Measurements from ENCODE around the gene PLA2G2C. TPM values are rescaled to one million over a fixed set of nuclear protein-coding genes. Genes with fewer than 3 reads are reported as not detected.

The PLA2G2C gene
- total RNA-seq, 2 experiments from 2014 or later, result not detected

DNA sequence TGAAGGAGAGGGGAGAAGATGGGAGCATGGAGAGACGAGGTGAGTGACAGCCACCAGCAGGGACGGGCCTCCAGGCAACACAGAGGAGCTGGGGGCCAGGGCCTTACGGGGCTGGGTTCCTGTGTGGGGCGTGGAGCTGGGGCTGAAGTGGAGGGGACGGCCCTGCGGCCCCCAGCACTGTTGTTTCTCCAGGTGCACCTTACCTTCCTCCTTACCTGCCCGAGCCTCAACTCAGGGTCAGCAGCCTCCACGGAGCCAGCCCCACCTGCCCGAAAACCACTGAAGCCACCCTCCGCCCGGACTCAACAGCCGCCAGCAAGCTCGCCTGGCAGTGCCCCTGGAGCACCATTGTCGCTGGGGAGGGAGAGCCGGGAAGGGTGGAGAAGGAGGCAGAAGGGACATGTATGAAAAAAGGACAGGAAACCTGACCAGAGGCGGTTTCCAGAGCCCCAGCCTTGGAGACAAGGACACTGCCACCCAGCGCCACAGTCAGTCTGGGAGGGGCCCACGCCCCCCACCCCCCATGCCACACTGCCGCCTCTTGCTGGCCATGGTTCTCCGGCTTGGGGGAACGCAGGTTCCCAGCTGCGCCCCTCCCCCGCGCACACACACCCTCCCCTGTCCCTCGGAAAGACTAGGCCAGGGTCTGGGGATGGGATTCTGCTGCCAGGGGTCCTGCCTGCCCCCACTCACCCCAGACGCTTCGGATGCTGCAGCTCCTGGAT is 36.6 kb downstream of the PLA2G2C start:
- Mint-ChIP-seq H3K27ac (no peak overlapping the region), H3K4me1 (ENCODE audit: low read depth) (peaks cover 17% of the 10 kb centered on the region), H3K9me3 (ENCODE audit: insufficient read depth) (no peaks in the 10 kb centered on the region), H3K27me3 (ENCODE audit: low read depth) (no peaks in the 10 kb centered on the region), H3K36me3 (ENCODE audit: low read depth) (no peaks in the 10 kb centered on the region), H3K4me3 (no peak overlapping the region)
- DNase-seq, result no peak
- no peak for ATAC-seq
- ChIA-PET CTCF (interaction anchor here (5.8 kb wide), 1 partner anchor 231 kb away, joined by 74 read pairs; no protein-coding TSS in a partner anchor), POLR2A (interaction anchor here (0.7 kb wide), 1 partner anchor 509 kb away, joined by 3 read pairs; no protein-coding TSS in a partner anchor)

DNA sequence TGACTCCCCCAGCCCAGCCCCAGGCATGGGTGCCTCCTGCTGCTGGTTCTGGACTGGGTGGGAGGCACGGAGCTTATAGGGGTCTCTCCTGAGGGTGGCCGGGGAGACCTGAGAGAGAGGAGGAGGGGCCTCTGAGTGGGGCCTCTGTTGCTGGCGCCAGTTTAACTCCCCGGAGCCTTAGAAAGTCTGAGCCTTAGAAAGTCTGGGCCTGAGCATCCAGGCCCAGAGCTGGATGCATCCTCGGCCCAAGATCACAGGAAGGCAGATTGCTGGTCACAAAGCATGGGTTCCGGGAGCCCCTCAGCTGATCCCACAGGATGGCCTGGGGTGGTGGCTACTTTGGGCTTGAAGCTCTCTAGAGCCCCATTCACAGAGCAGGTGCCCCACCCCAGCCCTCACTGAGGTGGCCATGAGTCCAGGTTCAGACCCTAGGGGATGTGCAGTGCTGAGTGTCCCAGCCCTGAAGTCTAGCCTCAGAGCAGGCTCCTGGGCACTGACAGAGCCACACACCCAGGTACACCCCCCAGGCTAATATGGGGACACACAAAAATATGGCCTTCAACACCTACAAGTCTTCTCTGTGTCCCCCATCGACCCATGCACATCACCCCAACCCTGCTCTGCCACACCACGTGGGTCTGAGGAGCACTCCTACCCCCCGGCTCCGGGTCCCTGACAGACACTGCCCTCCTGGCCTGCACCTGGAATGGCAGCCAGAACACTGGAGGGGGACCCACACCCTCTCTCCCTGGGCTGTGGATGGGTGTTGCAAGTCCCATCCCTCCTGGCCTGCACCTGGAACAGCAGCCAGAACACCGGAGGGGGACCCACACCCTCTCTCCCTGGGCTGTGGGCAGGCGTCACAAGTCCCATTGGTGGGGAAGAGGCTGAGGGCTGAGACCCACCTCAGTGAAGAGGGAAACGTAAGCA is 37.5 kb downstream of the PLA2G2C start:
- POLR2A ChIA-PET, result interaction anchor here (0.7 kb wide), 1 partner anchor 508 kb away, joined by 3 read pairs; no protein-coding TSS in a partner anchor

DNA sequence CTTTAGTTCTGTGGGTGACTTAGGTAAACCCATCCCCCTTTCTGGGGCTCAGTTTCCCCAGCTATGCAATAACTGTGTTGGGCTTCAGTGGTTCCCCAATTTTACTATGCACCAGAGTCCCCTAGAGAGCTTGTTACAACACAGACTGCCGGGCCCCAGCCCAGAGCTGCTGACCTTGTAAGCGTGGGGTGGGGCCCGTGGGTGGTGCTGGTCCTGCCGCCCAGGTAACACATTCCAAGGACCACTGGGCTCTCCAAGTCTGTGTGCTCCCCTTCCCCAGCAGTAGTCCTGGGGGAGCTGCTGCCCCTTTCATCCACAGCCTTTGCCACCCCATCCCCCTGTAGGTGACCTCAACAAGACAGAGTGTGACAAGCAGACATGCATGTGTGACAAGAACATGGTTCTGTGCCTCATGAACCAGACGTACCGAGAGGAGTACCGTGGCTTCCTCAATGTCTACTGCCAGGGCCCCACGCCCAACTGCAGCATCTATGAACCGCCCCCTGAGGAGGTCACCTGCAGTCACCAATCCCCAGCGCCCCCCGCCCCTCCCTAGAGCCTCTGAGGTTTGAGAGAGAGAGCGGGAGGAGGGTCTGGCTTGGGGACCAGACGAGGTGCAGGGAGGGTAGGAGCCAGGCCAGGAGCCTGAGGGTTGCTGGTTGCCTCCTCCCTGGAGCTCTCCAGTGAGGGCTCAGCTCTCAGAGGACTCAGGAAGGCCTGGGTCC is 38.3 kb downstream of the PLA2G2C start:
- POLR2A ChIA-PET, result no interaction called here
- peaks cover 5% of the 10 kb centered on the region for H3K4me1 Mint-ChIP-seq (ENCODE audit: low read depth)
- H3K27me3 Mint-ChIP-seq (ENCODE audit: low read depth), result no peaks in the 10 kb centered on the region
- CTCF ChIA-PET, result interaction anchor here (1.2 kb wide), 1 partner anchor 173 kb away, joined by 3 read pairs; no protein-coding TSS in a partner anchor
- no peak for DNase-seq
- H3K4me3 Mint-ChIP-seq, result no peak overlapping the region
- no peaks in the 10 kb centered on the region for H3K36me3 Mint-ChIP-seq (ENCODE audit: low read depth)
- no peak overlapping the region for H3K27ac Mint-ChIP-seq
- no peak for ATAC-seq
- H3K9me3 Mint-ChIP-seq (ENCODE audit: insufficient read depth), result no peaks in the 10 kb centered on the region

More for the DNA sequence above, 37.5 kb downstream of the PLA2G2C start:
- H3K4me1 Mint-ChIP-seq (ENCODE audit: low read depth), result peaks cover 8% of the 10 kb centered on the region
- no peaks in the 10 kb centered on the region for H3K9me3 Mint-ChIP-seq (ENCODE audit: insufficient read depth)
- CTCF ChIA-PET, result no interaction called here
- no peak overlapping the region for H3K27ac Mint-ChIP-seq
- H3K4me3 Mint-ChIP-seq, result no peak overlapping the region
- no peak for ATAC-seq
- H3K36me3 Mint-ChIP-seq (ENCODE audit: low read depth), result no peaks in the 10 kb centered on the region
- H3K27me3 Mint-ChIP-seq (ENCODE audit: low read depth), result no peaks in the 10 kb centered on the region
- no peak for DNase-seq

DNA sequence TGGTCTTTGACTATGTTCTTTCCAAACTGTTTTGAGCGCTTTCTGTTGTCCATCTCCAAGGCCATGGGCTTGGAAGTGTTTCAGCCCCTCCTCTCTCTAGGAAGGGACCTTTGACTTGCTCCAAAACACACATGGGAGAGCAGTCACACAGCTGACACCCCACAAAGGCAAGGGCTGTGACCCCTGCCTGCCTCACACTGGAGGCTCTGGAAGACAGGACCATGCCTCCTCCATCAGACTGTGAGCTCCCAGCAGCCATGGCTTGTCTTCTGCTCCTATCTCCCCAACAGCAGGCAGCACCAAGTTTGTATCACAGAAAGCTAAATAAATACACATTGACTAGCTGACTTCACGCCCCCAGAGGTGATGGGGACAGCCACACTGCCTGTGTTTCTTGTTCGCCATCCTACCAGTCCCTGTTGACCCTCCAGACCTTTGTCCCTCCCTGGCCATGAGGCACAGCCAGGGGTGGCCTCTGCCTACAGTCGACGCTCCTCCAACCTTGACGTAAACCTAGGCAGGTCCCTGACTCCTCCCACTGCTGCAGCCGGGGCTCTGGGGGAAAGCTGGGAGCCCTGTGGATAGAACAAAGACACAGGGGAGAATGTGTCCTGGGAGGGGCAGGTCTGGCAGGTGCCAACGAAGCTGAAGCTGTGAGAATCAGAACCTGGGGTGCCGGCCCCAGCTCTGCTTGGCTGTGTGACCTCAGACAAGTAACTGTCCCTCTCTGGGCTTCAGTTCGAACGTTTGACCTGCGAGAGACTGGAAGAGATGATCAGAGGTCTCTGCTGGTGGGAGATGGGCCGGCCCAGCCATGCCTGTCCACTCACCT is 42.4 kb downstream of the PLA2G2C start:
- Mint-ChIP-seq H3K9me3 (ENCODE audit: insufficient read depth) (no peaks in the 10 kb centered on the region), H3K4me3 (no peak overlapping the region), H3K27me3 (ENCODE audit: low read depth) (no peaks in the 10 kb centered on the region), H3K36me3 (ENCODE audit: low read depth) (no peaks in the 10 kb centered on the region), H3K4me1 (ENCODE audit: low read depth) (no peaks in the 10 kb centered on the region), H3K27ac (no peak overlapping the region)
- ChIA-PET POLR2A (no interaction called here), CTCF (interaction anchor here (1.3 kb wide), 1 partner anchor 8 kb away, joined by 6 read pairs; no protein-coding TSS in a partner anchor)
- DNase-seq (no peak), ATAC-seq (no peak)

DNA sequence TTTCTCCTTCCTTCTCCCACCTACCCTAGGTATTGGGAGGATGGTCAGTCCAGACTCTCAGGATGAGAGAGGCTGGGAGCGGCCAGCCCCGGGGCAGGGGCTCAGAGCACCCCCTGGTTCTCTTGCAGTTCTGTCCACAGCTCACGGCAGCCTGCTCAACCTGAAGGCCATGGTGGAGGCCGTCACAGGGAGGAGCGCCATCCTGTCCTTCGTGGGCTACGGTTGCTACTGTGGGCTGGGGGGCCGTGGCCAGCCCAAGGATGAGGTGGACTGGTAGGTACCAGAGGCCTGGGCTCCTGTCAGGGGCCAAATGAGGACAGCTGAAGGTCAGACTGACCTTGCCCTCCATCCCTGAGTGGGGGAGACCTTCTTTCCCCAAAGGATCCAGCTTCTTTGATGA is 43.0 kb downstream of the PLA2G2C start:
- ATAC-seq (no peak), DNase-seq (no peak)
- H3K4me1 Mint-ChIP-seq (ENCODE audit: low read depth), result no peaks in the 10 kb centered on the region
- H3K27me3 Mint-ChIP-seq (ENCODE audit: low read depth), result no peaks in the 10 kb centered on the region
- no peaks in the 10 kb centered on the region for H3K36me3 Mint-ChIP-seq (ENCODE audit: low read depth)
- POLR2A ChIA-PET, result no interaction called here
- H3K9me3 Mint-ChIP-seq (ENCODE audit: insufficient read depth), result no peaks in the 10 kb centered on the region
- no peak overlapping the region for H3K4me3 Mint-ChIP-seq
- H3K27ac Mint-ChIP-seq, result no peak overlapping the region
- CTCF ChIA-PET, result interaction anchor here (1.3 kb wide), 1 partner anchor 9 kb away, joined by 6 read pairs; no protein-coding TSS in a partner anchor

DNA sequence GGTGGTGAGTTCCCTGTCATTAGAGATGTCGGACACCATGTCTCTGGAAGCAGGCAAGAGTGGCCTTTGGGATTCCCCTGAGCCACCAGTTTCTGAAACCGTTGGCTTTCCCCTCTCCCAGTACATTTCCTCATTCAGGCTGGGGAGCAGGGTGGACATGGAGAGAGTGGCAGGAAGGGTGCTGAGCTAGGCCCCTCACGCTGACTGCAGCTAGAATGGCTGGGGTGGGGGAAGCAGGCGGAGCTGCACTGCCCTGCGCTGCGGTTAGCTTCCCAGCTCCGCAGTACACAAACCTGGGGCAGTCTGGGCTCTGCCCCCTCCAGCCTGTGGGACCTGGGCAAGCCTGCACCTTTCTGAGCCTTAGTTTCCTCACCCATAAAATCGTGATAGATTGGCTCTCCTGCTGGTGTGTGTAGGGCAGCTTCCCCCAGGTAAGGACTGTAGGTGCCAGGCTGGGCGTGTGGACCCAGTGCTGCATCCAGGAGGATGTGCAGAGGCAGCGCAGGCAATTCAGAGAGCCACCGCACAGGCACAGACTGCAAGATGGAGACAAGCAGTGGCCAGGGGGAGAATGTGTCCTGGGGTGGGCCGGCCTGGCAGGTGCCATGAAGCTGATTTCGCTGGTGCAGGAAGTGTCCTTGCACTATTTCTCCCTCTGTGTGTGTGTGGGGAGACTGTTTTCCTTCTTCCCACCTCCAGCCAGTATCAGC is 44.2 kb downstream of the PLA2G2C start:
- Mint-ChIP-seq H3K36me3 (ENCODE audit: low read depth) (no peaks in the 10 kb centered on the region), H3K27me3 (ENCODE audit: low read depth) (peaks cover 4% of the 10 kb centered on the region), H3K4me1 (ENCODE audit: low read depth) (no peaks in the 10 kb centered on the region), H3K27ac (no peak overlapping the region), H3K9me3 (ENCODE audit: insufficient read depth) (no peaks in the 10 kb centered on the region), H3K4me3 (no peak overlapping the region)
- POLR2A ChIA-PET, result no interaction called here
- CTCF ChIA-PET, result no interaction called here
- DNase-seq (no peak), ATAC-seq (no peak)

DNA sequence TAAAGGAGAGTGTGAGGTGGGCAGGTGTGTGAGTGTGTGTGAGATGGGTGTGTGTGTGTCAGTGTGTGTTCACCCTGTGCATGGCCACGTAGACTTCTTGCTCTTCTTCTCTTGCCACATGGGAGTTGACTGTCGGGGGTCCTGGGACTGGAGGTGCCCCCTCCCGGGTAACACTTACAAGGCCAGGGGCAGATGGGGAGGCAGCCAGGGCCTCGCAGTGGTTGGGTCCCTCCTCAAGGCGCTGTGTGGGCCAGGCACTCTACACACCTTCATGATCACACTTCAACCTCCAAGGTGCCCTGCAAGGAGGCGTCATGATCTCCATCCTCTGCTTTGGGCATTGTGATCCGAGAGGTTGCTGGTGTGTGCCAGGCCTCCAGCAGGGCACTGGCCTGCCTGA is 44.9 kb downstream of the PLA2G2C start:
- peaks cover 4% of the 10 kb centered on the region for H3K27me3 Mint-ChIP-seq (ENCODE audit: low read depth)
- no peaks in the 10 kb centered on the region for H3K9me3 Mint-ChIP-seq (ENCODE audit: insufficient read depth)
- ATAC-seq, result no peak
- no peak overlapping the region for H3K27ac Mint-ChIP-seq
- no peak for DNase-seq
- CTCF ChIA-PET, result no interaction called here
- H3K4me1 Mint-ChIP-seq (ENCODE audit: low read depth), result no peaks in the 10 kb centered on the region
- POLR2A ChIA-PET, result no interaction called here
- H3K4me3 Mint-ChIP-seq, result no peak overlapping the region
- H3K36me3 Mint-ChIP-seq (ENCODE audit: low read depth), result no peaks in the 10 kb centered on the region

DNA sequence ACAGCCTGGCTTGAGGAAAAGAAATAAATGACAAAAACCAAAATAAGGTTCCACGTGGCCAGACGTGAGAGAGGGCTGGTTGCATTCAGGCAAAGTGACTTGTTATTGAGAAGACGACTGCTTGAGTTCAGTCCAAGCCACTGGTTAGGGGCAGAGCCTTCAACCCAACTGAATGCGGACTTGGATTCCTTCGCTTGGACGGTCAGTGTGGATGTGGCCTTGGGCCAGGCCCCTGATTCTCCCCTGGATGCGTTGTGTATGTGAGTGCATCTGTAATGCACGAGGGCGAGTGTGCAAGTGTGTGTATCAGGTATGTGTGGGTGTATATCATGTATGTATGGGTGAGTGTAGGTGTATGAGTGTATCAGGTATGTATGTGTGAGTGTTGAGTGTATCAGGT is 45.3 kb downstream of the PLA2G2C start:
- ChIA-PET POLR2A (no interaction called here), CTCF (no interaction called here)
- Mint-ChIP-seq H3K4me1 (ENCODE audit: low read depth) (no peaks in the 10 kb centered on the region), H3K36me3 (ENCODE audit: low read depth) (no peaks in the 10 kb centered on the region), H3K27ac (no peak overlapping the region), H3K27me3 (ENCODE audit: low read depth) (peaks cover 7% of the 10 kb centered on the region), H3K9me3 (ENCODE audit: insufficient read depth) (no peaks in the 10 kb centered on the region), H3K4me3 (no peak overlapping the region)
- ATAC-seq, result no peak
- no peak for DNase-seq

DNA sequence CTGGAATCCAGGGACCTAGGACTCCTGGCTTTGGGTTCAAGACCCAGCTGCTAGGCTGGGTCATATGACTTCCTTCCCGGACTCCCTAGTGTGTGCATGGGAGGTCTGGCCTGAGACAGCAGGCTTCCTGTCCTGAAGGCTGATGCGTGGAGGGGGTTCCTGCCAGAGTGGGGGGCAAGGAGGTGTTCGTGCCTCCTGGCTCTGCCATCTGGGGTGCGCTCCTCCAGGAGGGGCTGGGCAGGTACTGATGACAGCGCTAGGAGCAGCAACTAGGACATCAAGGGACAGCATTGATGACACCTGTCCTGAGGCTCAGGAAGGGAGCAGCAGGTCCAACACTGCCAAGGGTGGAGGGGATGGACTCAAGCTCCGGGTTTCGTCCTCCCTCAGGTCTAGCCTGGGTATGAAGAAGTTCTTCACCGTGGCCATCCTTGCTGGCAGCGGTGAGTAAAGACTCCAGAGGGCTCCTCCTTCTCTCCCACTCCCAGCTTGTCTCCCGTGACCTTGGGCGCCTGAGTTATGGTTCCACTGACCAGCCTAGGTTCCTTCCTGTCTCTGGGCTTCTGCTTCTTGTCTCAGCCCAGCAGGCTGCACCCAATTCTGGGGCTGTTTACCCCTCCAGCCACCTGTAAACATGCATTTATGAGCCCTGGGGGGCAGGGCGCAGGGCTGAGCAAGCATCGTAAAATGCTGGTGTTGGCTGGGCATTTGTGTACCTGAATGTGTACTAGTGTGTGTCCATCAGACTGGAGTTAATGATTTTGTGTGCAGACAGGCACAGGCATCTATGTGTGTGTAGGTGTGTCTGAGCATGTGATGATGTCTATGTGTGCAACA is 46.3 kb downstream of the PLA2G2C start:
- Mint-ChIP-seq H3K4me3 (no peak overlapping the region), H3K27me3 (ENCODE audit: low read depth) (peaks cover 11% of the 10 kb centered on the region), H3K9me3 (ENCODE audit: insufficient read depth) (no peaks in the 10 kb centered on the region), H3K4me1 (ENCODE audit: low read depth) (no peaks in the 10 kb centered on the region), H3K36me3 (ENCODE audit: low read depth) (no peaks in the 10 kb centered on the region), H3K27ac (no peak overlapping the region)
- DNase-seq (no peak), ATAC-seq (no peak)
- ChIA-PET CTCF (no interaction called here), POLR2A (no interaction called here)

DNA sequence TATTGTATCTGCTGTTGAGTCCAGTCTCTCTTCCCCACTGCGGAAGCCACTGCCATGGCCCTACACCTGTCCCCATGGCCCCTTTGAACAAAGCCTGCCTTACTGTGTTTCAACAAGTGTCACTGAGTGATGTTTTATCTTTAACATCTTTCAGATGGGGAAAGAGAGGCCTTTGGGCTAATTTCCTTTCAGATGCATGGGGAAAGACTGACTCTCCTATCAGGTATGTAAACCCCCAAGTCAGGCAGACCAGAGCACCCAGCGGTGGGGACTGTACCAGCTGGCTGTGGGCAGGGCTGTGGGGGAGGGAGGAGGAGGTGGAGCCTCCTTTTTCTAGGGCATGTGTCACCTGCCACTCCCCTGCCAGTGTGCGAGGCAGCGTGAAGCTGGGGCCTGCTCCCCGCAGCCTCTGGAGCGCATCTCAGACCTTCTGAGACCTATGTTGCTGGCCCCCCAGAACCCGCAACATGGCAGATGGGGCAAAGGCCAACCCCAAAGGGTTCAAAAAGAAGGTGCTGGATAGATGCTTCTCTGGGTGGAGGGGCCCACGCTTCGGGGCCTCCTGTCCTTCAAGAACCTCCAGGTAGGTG is 47.3 kb downstream of the PLA2G2C start, which contains the start of gene PLA2G2F:
TSS of gene PLA2G2F (plus strand) at position 363 of the 590 bp plus-strand sequence. CDS start at position 468, 105 bp downstream.
- H3K9me3 Mint-ChIP-seq (ENCODE audit: insufficient read depth), result no peaks in the 10 kb centered on the region
- H3K4me3 Mint-ChIP-seq, result no peak within 1 kb of the TSS
- H3K36me3 Mint-ChIP-seq (ENCODE audit: low read depth), result no peaks in the 10 kb centered on the region
- ChIA-PET POLR2A (no interaction called here), CTCF (no interaction called here)
- DNase-seq (no peak), ATAC-seq (no peak)
- H3K4me1 Mint-ChIP-seq (ENCODE audit: low read depth), result no peaks in the 10 kb centered on the region
- peaks cover 15% of the 10 kb centered on the region for H3K27me3 Mint-ChIP-seq (ENCODE audit: low read depth)
- no peak within 1 kb of the TSS for H3K27ac Mint-ChIP-seq

Data from activated CD8-positive, alpha-beta T cell treated with anti-CD3 and anti-CD28 coated beads, Interleukin-2, amount 10 ng/mL, durations not matched to agents 7 days and 5 days (primary cell).